T-helper 2 cell treated with Interferon-gamma antibody and Interleukin-4, amounts not matched to agents 100 ng/mL and 5 ng/mL, for 36 hours (primary cell): Measurements from ENCODE around the gene ERV3-1. TPM values are rescaled to one million over a fixed set of nuclear protein-coding genes. Genes with fewer than 3 reads are reported as not detected.
"Not testable (repeated sequence)": the region's sequence is repeated elsewhere in the genome, so short reads cannot be mapped to it uniquely, and the experiment has no call there.

Source experiments
- intact Hi-C: fragments of 100-400 bp; cut with micrococcal nuclease; formaldehyde crosslinking; loops from one replicate; pipeline ENCODE4 v1.15.1; 2023
- total RNA-seq: library from RNA; stranded (reverse); gene quantifications from 2 replicates; pipeline ENCODE4 v1.2.3, GENCODE V29; 2022

ERV3-1 gene
- total RNA-seq, 1 donor from 2014 or later, result 12.7 TPM

DNA sequence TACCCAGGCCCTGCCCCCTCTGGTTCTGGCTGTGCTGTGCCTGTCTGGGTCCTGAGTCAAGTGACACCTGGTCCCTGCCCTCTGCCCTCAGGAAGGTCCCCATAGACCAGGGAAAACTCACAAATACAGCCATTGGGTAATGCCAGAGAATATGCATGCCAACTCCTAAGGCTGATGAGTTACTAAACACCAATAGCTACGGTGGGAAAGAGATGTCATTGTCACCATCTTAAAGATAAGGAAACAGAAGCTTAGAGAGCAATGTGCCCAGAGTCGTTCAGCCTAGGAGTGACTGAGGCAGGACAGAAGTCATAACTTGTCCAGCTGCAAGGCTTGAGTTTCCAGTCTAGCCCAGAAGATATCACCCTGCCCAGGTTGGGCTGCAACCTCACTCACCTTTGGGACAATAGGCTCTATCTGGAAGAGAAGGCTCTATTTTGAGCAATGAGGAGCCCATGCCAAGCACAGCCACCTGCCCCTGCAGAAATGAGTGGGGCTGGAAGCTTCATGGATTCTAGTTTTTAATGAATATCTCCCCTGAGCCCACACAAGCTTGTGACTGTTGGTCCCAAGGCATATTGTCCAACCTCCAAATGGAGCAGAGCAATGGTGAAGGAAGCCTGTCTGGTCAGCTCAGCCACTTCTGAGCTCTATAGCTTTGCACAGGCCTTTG, 60.8 kb downstream of the ERV3-1 start:
- intact Hi-C loops, result no loop called here

DNA sequence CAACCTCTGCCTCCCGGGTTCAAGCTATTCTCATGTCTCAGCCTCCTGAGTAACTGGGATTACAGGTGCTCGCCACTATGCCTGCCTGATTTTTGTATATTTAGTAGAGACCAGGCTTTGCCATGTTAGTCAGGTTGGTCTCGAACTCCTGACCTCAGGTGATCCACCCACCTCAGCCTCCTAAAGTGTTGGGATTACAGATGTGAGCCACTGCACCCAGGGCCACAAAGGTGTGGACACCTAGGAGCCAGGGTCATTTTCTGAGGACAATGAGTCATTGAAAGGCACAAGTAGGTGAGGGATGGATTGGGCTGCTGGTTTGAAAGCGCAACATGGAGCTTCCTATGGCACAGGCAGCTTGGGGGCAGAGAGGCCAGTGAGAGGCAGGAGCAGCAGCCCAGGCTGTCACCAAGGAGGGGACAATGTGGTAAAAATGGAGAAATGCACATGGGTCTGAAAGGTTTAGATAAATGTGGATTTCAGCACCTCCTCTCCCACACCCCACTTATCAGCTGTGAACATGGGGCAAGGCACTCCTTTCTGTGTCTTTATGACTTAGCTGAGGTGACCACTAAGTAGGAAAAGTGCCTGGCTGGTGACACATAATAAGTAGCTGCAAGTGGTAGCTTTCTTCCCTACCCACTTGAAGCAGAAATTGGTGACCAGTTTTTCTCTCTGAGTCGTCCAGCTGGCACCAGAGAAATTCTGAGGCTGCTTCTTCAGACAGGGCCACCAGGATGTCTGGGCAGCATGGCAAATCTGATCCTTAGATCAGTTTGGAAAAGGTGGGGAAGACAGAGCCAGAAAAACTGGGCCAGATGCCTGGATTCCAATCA, 61.6 kb downstream of the ERV3-1 start:
- intact Hi-C loops, result not testable (repeated sequence)

Other genes starting within 250 kb of the ERV3-1 start
- 8.9 and 10.1 TPM in 2 replicates for gene ZNF138, start 212.3 kb downstream of the ERV3-1 start, total RNA-seq
- 8.6 and 9.0 TPM in 2 replicates for gene ZNF273, start 103.4 kb downstream of the ERV3-1 start, total RNA-seq
- gene ZNF117, start 15.7 kb downstream of the ERV3-1 start, total RNA-seq, result 5.8 TPM in 2 replicates